Measurements from ENCODE around the gene RHBDD1.

Gene RHBDD1

GRCh38 chr2:226865710-226866109 lies 29.9 kb downstream of the RHBDD1 start:
- Histone ChIP-seq H3K79me2 (ENCODE audit: control insufficient read depth, insufficient read depth, low read length, poor library complexity) (no peaks in the 10 kb centered on the region), H2AFZ (ENCODE audit: insufficient read depth, low read length, poor library complexity) (no peak overlapping the region), H2BK120ac (ENCODE audit: insufficient read depth, low read length, poor library complexity) (no peak overlapping the region), H3K27me3 (ENCODE audit: insufficient read depth, low read length) (no peaks in the 10 kb centered on the region), H2AK5ac (ENCODE audit: low read length) (no peak overlapping the region), H3K27ac (ENCODE audit: low read depth, low read length) (no peak overlapping the region), H3K4me3 (ENCODE audit: low read depth, low read length) (no peak overlapping the region), H3K4me2 (ENCODE audit: low read length) (no peak overlapping the region), H4K8ac (ENCODE audit: low read depth, low read length) (no peak overlapping the region), H2BK12ac (ENCODE audit: low read length) (no peak overlapping the region), H4K91ac (ENCODE audit: low read depth, low read length) (no peak overlapping the region), H3K79me1 (ENCODE audit: low read length) (no peaks in the 10 kb centered on the region), H3K4ac (ENCODE audit: low read depth, low read length) (no peak overlapping the region), H3K4me1 (ENCODE audit: control insufficient read depth in 1 of 2, insufficient read depth in 2 of 2, low read length in 2 of 2) (peaks cover 0 to 4% of the 10 kb centered on the region in 2 experiments), H3K9me3 (ENCODE audit: insufficient read depth, low read depth, low read length) (no peaks in the 10 kb centered on the region), H3K36me3 (ENCODE audit: control insufficient read depth in 1 of 2, insufficient read depth in 2 of 2, low read length in 2 of 2) (peaks cover 3 to 6% of the 10 kb centered on the region in 2 experiments), H3K14ac (ENCODE audit: low read length) (no peak overlapping the region), H4K12ac (ENCODE audit: low read depth, low read length) (no peak overlapping the region), H3K23ac (ENCODE audit: low read length) (no peak overlapping the region), H3K18ac (ENCODE audit: low read length) (no peak overlapping the region), H3K9ac (ENCODE audit: low read length) (no peak overlapping the region), H2BK5ac (ENCODE audit: low read depth, low read length, poor library complexity) (no peak overlapping the region)
- WGBS (ENCODE audit: extremely low coverage, insufficient coverage, insufficient read length): no CpG with 5 or more reads among the region's 6 CpGs
- no peak for DNase-seq

DNA sequence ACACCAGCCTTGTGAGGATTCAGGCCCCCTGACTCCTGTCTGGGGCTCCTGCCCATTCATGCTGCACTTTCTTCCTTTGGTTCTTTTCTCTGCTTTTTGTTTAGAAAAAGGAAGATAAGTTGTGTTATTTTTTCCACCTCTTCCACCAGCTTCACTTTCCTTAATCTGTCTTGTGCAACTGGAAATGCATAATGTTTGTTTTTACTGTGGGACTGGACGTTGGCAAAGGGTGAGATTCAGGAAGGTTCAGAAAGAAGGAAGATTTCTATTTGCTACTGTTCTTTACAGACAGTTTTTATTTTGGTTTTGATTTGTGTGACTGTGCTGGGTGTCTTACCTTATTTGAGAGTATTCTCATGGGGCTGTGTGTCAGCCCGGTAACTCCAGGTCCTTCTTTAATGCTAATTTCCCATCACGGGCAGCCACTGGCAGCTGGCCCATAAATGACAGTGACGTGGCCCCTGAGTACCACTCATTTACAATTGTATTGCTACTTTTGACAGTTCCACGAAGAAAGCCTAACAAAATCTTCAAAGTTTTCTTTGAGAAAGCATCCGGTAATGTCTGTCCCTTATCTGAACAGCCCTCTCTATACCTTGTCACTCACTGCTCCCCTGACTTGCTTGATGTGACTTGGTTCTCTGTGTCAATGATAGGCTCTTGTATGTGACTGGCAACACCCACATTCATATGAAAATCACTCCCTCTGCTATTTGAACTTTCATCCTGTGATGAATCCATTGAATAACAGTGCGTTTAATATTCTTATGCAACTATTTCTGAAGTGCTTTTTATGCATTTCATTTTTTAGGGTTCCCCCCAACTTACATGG lies 32.7 kb downstream of the RHBDD1 start:
- H3K9ac ChIP-seq (ENCODE audit: low read length): no peak overlapping the region
- H3K18ac ChIP-seq (ENCODE audit: low read length): no peak overlapping the region
- no peak overlapping the region for H2BK12ac ChIP-seq (ENCODE audit: low read length)
- H3K4me3 ChIP-seq (ENCODE audit: low read depth, low read length): no peak overlapping the region
- H3K36me3 ChIP-seq (ENCODE audit: control insufficient read depth in 1 of 2, insufficient read depth in 2 of 2, low read length in 2 of 2): peaks cover 3 to 8% of the 10 kb centered on the region in 2 experiments
- H3K27me3 ChIP-seq (ENCODE audit: insufficient read depth, low read length): no peaks in the 10 kb centered on the region
- H3K23ac ChIP-seq (ENCODE audit: low read length): no peak overlapping the region
- no peak overlapping the region for H3K4ac ChIP-seq (ENCODE audit: low read depth, low read length)
- no peaks in the 10 kb centered on the region for H3K79me2 ChIP-seq (ENCODE audit: control insufficient read depth, insufficient read depth, low read length, poor library complexity)
- no CpG with 5 or more reads among the region's 7 CpGs for WGBS (ENCODE audit: extremely low coverage, insufficient coverage, insufficient read length)
- H2AFZ ChIP-seq (ENCODE audit: insufficient read depth, low read length, poor library complexity): no peak overlapping the region
- H3K4me1 ChIP-seq (ENCODE audit: control insufficient read depth in 1 of 2, insufficient read depth in 2 of 2, low read length in 2 of 2): no peaks in the 10 kb centered on the region
- H2AK5ac ChIP-seq (ENCODE audit: low read length): no peak overlapping the region
- no peak overlapping the region for H2BK5ac ChIP-seq (ENCODE audit: low read depth, low read length, poor library complexity)
- no peak overlapping the region for H3K27ac ChIP-seq (ENCODE audit: low read depth, low read length)
- H3K79me1 ChIP-seq (ENCODE audit: low read length): no peaks in the 10 kb centered on the region
- H3K14ac ChIP-seq (ENCODE audit: low read length): no peak overlapping the region
- no peak for DNase-seq
- H4K12ac ChIP-seq (ENCODE audit: low read depth, low read length): no peak overlapping the region
- H4K91ac ChIP-seq (ENCODE audit: low read depth, low read length): no peak overlapping the region
- no peak overlapping the region for H3K4me2 ChIP-seq (ENCODE audit: low read length)
- H2BK120ac ChIP-seq (ENCODE audit: insufficient read depth, low read length, poor library complexity): no peak overlapping the region
- H4K8ac ChIP-seq (ENCODE audit: low read depth, low read length): no peak overlapping the region
- no peaks in the 10 kb centered on the region for H3K9me3 ChIP-seq (ENCODE audit: insufficient read depth, low read depth, low read length)

DNA sequence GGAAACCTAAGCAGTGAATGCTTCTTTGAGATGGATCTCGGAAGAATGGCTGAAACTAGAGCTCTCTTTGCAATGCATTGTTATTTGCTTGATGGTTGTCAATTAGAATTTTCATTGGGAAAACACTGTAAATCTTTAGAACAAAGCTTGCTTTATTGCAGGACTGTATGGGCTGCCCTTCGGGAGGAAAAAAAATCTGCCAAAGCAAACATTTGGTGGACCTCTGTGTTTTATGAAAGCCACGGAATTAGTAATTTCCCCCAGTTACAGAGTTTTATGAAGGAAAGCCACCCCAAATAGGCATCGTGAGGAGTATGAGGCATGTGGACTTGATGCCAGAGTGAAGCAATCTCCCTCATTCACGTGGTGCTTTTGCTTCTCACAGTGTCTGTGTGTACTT lies 33.5 kb downstream of the RHBDD1 start:
- no peak overlapping the region for H3K4me3 ChIP-seq (ENCODE audit: low read depth, low read length)
- H2BK120ac ChIP-seq (ENCODE audit: insufficient read depth, low read length, poor library complexity): no peak overlapping the region
- no peak overlapping the region for H4K8ac ChIP-seq (ENCODE audit: low read depth, low read length)
- H3K4me2 ChIP-seq (ENCODE audit: low read length): no peak overlapping the region
- no peaks in the 10 kb centered on the region for H3K79me2 ChIP-seq (ENCODE audit: control insufficient read depth, insufficient read depth, low read length, poor library complexity)
- no peak overlapping the region for H3K4ac ChIP-seq (ENCODE audit: low read depth, low read length)
- H3K4me1 ChIP-seq (ENCODE audit: control insufficient read depth in 1 of 2, insufficient read depth in 2 of 2, low read length in 2 of 2): no peaks in the 10 kb centered on the region
- H3K79me1 ChIP-seq (ENCODE audit: low read length): no peaks in the 10 kb centered on the region
- no peak overlapping the region for H3K23ac ChIP-seq (ENCODE audit: low read length)
- DNase-seq: no peak
- no peaks in the 10 kb centered on the region for H3K27me3 ChIP-seq (ENCODE audit: insufficient read depth, low read length)
- H3K18ac ChIP-seq (ENCODE audit: low read length): no peak overlapping the region
- H3K14ac ChIP-seq (ENCODE audit: low read length): no peak overlapping the region
- no CpG with 5 or more reads among the region's 5 CpGs for WGBS (ENCODE audit: extremely low coverage, insufficient coverage, insufficient read length)
- peak overlapping the region; percentile 0 for H3K9ac ChIP-seq (ENCODE audit: low read length)
- peaks cover 3 to 8% of the 10 kb centered on the region in 2 experiments for H3K36me3 ChIP-seq (ENCODE audit: control insufficient read depth in 1 of 2, insufficient read depth in 2 of 2, low read length in 2 of 2)
- no peak overlapping the region for H4K91ac ChIP-seq (ENCODE audit: low read depth, low read length)
- no peak overlapping the region for H2BK5ac ChIP-seq (ENCODE audit: low read depth, low read length, poor library complexity)
- H3K27ac ChIP-seq (ENCODE audit: low read depth, low read length): no peak overlapping the region
- H2AK5ac ChIP-seq (ENCODE audit: low read length): no peak overlapping the region
- H2BK12ac ChIP-seq (ENCODE audit: low read length): no peak overlapping the region
- H4K12ac ChIP-seq (ENCODE audit: low read depth, low read length): no peak overlapping the region
- H3K9me3 ChIP-seq (ENCODE audit: insufficient read depth, low read depth, low read length): no peaks in the 10 kb centered on the region
- no peak overlapping the region for H2AFZ ChIP-seq (ENCODE audit: insufficient read depth, low read length, poor library complexity)

DNA sequence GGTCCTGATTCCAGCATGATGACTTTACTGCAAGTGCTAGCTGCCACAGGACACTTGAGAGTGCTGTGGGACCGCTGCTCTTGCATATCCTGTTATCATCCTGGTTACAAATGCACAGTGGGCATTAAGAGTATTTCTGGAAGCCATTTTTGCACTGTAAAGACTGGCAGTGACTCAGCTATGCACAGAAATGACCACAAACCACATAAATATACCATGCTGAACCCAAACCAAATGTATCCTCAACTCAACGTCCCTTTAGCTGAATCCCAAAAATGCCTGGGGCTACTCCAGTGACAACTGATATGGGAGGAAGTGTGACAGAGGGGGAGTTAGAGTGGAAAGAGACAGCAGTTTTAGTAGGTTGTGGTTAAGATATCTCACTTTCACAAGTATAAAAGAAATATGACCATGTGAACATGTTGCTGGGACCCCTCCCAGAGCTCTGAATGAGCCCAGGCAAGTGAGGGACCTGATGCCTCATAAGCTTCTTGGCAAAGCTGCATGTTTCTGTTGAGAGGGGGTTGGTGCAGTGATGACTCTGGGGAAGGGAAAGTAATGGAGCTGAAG lies 37.3 kb downstream of the RHBDD1 start:
- Histone ChIP-seq H3K4me1 (ENCODE audit: control insufficient read depth in 1 of 2, insufficient read depth in 2 of 2, low read length in 2 of 2) (no peaks in the 10 kb centered on the region), H3K9ac (ENCODE audit: low read length) (no peak overlapping the region), H3K14ac (ENCODE audit: low read length) (no peak overlapping the region), H3K27ac (ENCODE audit: low read depth, low read length) (no peak overlapping the region), H3K27me3 (ENCODE audit: insufficient read depth, low read length) (no peaks in the 10 kb centered on the region), H2AFZ (ENCODE audit: insufficient read depth, low read length, poor library complexity) (no peak overlapping the region), H3K23ac (ENCODE audit: low read length) (no peak overlapping the region), H3K79me2 (ENCODE audit: control insufficient read depth, insufficient read depth, low read length, poor library complexity) (no peaks in the 10 kb centered on the region), H2BK12ac (ENCODE audit: low read length) (no peak overlapping the region), H3K36me3 (ENCODE audit: control insufficient read depth in 1 of 2, insufficient read depth in 2 of 2, low read length in 2 of 2) (peaks cover 2% of the 10 kb centered on the region in 2 experiments), H3K4ac (ENCODE audit: low read depth, low read length) (no peak overlapping the region), H3K18ac (ENCODE audit: low read length) (no peak overlapping the region), H3K4me3 (ENCODE audit: low read depth, low read length) (no peak overlapping the region), H2BK120ac (ENCODE audit: insufficient read depth, low read length, poor library complexity) (no peak overlapping the region), H3K9me3 (ENCODE audit: insufficient read depth, low read depth, low read length) (no peaks in the 10 kb centered on the region), H4K91ac (ENCODE audit: low read depth, low read length) (no peak overlapping the region), H3K4me2 (ENCODE audit: low read length) (no peak overlapping the region), H3K79me1 (ENCODE audit: low read length) (no peaks in the 10 kb centered on the region), H4K12ac (ENCODE audit: low read depth, low read length) (no peak overlapping the region), H2AK5ac (ENCODE audit: low read length) (no peak overlapping the region), H2BK5ac (ENCODE audit: low read depth, low read length, poor library complexity) (no peak overlapping the region), H4K8ac (ENCODE audit: low read depth, low read length) (no peak overlapping the region)
- no peak for DNase-seq
- WGBS (ENCODE audit: extremely low coverage, insufficient coverage, insufficient read length): no CpG with 5 or more reads among the region's 2 CpGs
